ENCODE results near the gene TRPM3. TPM values are rescaled to one million over a fixed set of nuclear protein-coding genes. Genes with fewer than 3 reads are reported as not detected.

The TRPM3 gene
- total RNA-seq, 1 donor from 2014 or later = not detected

DNA sequence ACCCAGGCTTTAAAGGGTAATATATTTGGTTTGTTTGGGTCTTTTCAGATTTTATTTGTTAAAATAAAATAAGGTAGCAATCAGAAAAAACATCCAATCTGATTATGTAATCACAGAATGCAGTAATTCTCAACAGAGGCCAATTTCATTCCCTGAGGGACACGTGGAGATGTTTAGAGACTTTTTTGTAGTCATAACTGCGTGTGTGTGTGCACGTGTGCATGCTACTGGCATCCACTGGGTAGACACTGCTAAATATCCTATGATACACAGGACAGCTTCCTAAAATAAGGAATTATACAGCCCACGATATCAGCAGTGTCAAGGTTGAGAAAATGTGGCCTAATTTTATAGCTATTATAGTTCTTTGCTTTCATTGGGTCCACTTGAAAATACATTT, 526.2 kb downstream of the TRPM3 start:
- CTCF ChIA-PET = no interaction called here
- Mint-ChIP-seq H3K4me1 (no peaks in the 10 kb centered on the region), H3K4me3 (no peak overlapping the region), H3K36me3 (ENCODE audit: low read depth) (no peaks in the 10 kb centered on the region), H3K27ac (no peak overlapping the region), H3K9me3 (no peaks in the 10 kb centered on the region), H3K27me3 (peaks cover 3% of the 10 kb centered on the region)
- intact Hi-C loops (cut with micrococcal nuclease) = no loop called here
- DNase-seq (no peak), ATAC-seq (ENCODE audit: low read depth) (no peak)
- POLR2A ChIA-PET = no interaction called here
- TF ChIP-seq, protein P1, sequence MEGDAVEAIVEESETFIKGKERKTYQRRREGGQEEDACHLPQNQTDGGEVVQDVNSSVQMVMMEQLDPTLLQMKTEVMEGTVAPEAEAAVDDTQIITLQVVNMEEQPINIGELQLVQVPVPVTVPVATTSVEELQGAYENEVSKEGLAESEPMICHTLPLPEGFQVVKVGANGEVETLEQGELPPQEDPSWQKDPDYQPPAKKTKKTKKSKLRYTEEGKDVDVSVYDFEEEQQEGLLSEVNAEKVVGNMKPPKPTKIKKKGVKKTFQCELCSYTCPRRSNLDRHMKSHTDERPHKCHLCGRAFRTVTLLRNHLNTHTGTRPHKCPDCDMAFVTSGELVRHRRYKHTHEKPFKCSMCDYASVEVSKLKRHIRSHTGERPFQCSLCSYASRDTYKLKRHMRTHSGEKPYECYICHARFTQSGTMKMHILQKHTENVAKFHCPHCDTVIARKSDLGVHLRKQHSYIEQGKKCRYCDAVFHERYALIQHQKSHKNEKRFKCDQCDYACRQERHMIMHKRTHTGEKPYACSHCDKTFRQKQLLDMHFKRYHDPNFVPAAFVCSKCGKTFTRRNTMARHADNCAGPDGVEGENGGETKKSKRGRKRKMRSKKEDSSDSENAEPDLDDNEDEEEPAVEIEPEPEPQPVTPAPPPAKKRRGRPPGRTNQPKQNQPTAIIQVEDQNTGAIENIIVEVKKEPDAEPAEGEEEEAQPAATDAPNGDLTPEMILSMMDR (IDR thresholded peaks at IDR 0.05) = no peak

DNA sequence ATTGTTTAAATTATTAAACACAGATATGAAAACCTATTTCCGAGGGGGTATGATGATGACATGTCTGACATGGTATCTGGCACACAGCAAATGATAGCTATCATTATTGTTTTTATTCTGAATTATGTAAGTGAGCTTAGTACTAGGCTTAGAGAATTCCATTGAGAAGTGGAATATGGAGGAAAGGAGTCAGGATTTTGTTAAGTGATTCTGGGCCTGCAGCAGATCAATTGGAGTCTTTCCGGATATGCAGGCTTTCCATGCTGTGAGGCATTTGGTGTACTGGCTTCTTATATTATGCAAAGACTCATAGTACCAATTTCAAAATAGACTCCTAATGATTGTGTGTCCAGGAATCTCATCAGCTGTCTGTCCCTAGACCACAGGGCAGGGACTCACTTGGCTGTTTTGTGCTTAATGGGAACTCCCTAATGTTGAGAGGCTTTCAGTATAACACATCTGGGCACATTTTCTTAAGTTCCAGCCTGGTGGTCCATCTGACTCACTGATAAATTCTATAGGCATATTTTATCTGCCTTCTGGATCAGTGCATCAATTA, 527.0 kb downstream of the TRPM3 start:
- Mint-ChIP-seq H3K9me3 (no peaks in the 10 kb centered on the region), H3K4me1 (no peaks in the 10 kb centered on the region), H3K4me3 (no peak overlapping the region), H3K36me3 (ENCODE audit: low read depth) (no peaks in the 10 kb centered on the region), H3K27me3 (peaks cover 3% of the 10 kb centered on the region), H3K27ac (no peak overlapping the region)
- TF ChIP-seq, protein P1 (IDR thresholded peaks at IDR 0.05) = no peak
- ATAC-seq (ENCODE audit: low read depth) (no peak), DNase-seq (no peak)
- POLR2A ChIA-PET = no interaction called here
- intact Hi-C loops (cut with micrococcal nuclease) = no loop called here
- CTCF ChIA-PET = interaction anchor here (1.4 kb wide), 1 partner anchor 8 kb away, joined by 6 read pairs; no protein-coding TSS in a partner anchor

DNA sequence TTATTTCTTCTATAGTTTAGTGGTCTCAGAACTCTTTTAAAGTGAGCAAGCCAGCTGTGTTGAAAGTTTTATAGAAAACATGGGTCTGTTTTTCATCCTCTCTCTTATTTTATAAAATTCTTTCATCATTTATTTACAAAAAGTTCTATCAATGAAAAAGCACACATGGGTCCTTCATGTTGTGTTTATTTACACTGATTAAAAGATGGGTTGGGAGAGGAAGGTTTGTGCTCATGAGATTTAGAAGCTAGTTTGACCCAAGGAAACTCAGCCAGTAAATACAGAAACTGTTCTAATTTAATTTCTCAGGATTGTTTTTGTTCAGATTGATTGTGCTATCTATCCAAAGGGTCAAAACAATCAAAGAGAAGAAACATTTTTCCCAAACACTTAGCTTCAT, 528.2 kb downstream of the TRPM3 start:
- intact Hi-C loops (cut with micrococcal nuclease) = no loop called here
- POLR2A ChIA-PET = no interaction called here
- Mint-ChIP-seq H3K27me3 (no peaks in the 10 kb centered on the region), H3K4me1 (no peaks in the 10 kb centered on the region), H3K36me3 (ENCODE audit: low read depth) (no peaks in the 10 kb centered on the region), H3K4me3 (no peak overlapping the region), H3K27ac (no peak overlapping the region), H3K9me3 (no peaks in the 10 kb centered on the region)
- ATAC-seq (ENCODE audit: low read depth) (no peak), DNase-seq (no peak)
- CTCF ChIA-PET = interaction anchor here (0.6 to 1.4 kb wide), 2 partner anchors 9 to 62 kb away, joined by 3 to 6 read pairs; no protein-coding TSS in a partner anchor
- TF ChIP-seq, protein P1 (IDR thresholded peaks at IDR 0.05) = no peak

DNA sequence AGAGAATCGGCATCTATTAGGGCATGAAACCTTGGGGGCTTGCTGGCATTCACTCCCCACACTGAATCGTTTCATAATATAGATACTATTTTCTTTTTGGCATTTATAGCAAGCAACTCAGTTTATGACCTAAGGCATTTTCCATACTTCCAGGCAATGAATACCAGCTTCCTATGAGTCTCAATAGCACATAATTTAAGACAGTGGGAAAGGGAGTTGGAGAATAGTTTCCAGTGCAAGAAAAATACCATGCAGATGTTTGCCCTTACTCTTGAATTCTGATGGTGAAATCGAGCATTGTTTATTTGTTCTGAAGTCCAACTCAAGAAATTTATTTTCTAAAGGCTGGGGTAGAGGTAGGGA, 531.1 kb downstream of the TRPM3 start:
- peaks cover 1% of the 10 kb centered on the region for H3K27me3 Mint-ChIP-seq
- CTCF ChIA-PET = no interaction called here
- TF ChIP-seq, protein P1 (IDR thresholded peaks at IDR 0.05) = no peak
- ATAC-seq (ENCODE audit: low read depth) (no peak), DNase-seq (no peak)
- H3K9me3 Mint-ChIP-seq = no peaks in the 10 kb centered on the region
- intact Hi-C loops (cut with micrococcal nuclease) = no loop called here
- no peaks in the 10 kb centered on the region for H3K4me1 Mint-ChIP-seq
- H3K36me3 Mint-ChIP-seq (ENCODE audit: low read depth) = no peaks in the 10 kb centered on the region
- POLR2A ChIA-PET = no interaction called here
- H3K4me3 Mint-ChIP-seq = no peak overlapping the region
- H3K27ac Mint-ChIP-seq = no peak overlapping the region

DNA sequence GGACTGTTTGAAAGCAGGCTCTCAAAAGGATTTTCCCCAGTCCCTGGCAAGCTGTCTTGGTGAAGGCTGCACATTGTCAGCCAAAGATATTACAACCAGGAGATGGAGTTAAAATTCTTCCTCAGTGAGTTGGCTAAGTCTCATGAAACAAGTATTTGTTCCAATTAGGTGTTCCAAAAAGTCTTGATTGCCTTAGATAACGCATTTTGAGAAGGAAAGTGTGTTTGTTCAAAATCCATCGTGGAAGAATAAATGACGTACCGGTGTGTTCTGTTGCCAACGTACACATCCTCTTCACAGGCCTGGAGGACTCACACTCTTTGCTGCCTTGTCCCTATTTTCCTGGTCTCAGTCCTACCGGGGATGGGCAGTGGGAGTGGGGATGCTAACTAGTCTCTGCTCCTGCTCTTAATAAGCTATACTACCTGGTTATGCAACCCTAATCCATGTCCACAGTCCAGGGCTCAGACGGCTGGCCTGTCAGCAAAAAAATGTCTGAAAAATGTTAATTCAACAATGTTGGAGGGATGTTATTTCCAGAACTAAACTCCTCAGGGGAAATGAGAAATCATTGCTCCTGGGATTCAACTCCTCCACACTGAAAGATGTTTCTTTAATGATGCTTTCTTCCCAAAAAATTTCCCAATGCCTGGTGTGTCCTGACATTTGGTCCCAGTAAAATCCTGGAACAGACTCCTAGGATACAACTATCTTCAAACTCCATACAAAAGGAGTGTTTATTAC, 531.7 kb downstream of the TRPM3 start:
- no peak overlapping the region for H3K4me3 Mint-ChIP-seq
- no peak for ATAC-seq (ENCODE audit: low read depth)
- no peaks in the 10 kb centered on the region for H3K36me3 Mint-ChIP-seq (ENCODE audit: low read depth)
- TF ChIP-seq, protein P1 (IDR thresholded peaks at IDR 0.05) = no peak
- no peak for DNase-seq
- no peaks in the 10 kb centered on the region for H3K4me1 Mint-ChIP-seq
- intact Hi-C loops (cut with micrococcal nuclease) = no loop called here
- H3K27me3 Mint-ChIP-seq = peaks cover 1% of the 10 kb centered on the region
- ChIA-PET CTCF (interaction anchor here (1.1 kb wide), 1 partner anchor 13 kb away, joined by 4 read pairs; no protein-coding TSS in a partner anchor), POLR2A (no interaction called here)
- no peaks in the 10 kb centered on the region for H3K9me3 Mint-ChIP-seq
- no peak overlapping the region for H3K27ac Mint-ChIP-seq

Measured in activated B cell treated with CpG ODN at 0.5 μM for 24 hours (primary cell).